ENCODE results near the gene AP3B1.

GRCh38 chr5:78268356-78268755 lies 26.1 kb downstream of the AP3B1 start:
- TF ChIP-seq CTCF (IDR thresholded peaks at IDR 0.05; ENCODE audit: poor library complexity) (no peak), EZH2phosphoT487 (IDR thresholded peaks at IDR 0.05; ENCODE audit: low read depth, severe bottlenecking, unreplicated experiment) (no peak)
